ENCODE results near the gene PEX14. TPM values are rescaled to one million over a fixed set of nuclear protein-coding genes. Genes with fewer than 3 reads are reported as not detected.
A peak's percentile ranks its signal among the peaks of the same experiment; 100 is the strongest.

PEX14 gene
- total RNA-seq, 1 donor from 2014 or later = 21.6 TPM

DNA sequence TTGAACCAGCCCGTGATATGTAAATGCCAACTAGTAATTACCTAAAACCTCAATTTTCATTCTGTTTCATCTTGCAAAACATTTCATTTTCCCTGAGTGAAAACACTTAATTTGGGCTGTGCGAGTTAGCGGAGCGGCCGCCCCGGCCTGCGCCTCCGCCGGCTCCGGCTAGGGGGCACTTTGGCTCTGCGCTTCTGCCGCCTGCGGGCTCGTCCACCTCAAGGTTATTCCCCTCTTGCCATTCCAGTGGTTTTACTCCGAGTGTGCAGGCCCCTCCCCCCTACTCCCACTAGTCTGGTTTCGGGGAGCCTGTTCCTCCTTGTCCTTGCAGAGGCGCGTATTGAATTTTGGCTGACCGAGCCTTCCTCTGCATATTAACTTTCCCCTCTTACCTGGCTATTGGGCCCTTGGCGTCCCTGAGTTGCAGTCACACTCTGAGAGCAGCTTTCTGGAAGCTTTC is 55.6 kb downstream of the PEX14 start:
- peak in 1 of 2 donors; percentile 11 for TF ChIP-seq POLR2AphosphoS5 (IDR thresholded peaks at IDR 0.05; ENCODE audit: insufficient read depth in 1 of 2, low read depth in 1 of 2)
- no peak for TF ChIP-seq POLR2A (IDR thresholded peaks at IDR 0.05)
- TF ChIP-seq, protein P1, sequence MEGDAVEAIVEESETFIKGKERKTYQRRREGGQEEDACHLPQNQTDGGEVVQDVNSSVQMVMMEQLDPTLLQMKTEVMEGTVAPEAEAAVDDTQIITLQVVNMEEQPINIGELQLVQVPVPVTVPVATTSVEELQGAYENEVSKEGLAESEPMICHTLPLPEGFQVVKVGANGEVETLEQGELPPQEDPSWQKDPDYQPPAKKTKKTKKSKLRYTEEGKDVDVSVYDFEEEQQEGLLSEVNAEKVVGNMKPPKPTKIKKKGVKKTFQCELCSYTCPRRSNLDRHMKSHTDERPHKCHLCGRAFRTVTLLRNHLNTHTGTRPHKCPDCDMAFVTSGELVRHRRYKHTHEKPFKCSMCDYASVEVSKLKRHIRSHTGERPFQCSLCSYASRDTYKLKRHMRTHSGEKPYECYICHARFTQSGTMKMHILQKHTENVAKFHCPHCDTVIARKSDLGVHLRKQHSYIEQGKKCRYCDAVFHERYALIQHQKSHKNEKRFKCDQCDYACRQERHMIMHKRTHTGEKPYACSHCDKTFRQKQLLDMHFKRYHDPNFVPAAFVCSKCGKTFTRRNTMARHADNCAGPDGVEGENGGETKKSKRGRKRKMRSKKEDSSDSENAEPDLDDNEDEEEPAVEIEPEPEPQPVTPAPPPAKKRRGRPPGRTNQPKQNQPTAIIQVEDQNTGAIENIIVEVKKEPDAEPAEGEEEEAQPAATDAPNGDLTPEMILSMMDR (IDR thresholded peaks at IDR 0.05) = peak in 1 of 3 experiments; percentile 37
- H3K9me3 ChIP-seq = no peaks in the 10 kb centered on the region
- intact Hi-C loops (cut with DNase I) = no loop called here
- H3K27ac ChIP-seq = no peak overlapping the region
- DNase-seq (ENCODE audit: extremely low spot score in 2 of 2) = no peak
- no peaks in the 10 kb centered on the region for H3K27me3 ChIP-seq
- H3K4me1 ChIP-seq = peaks cover 27% of the 10 kb centered on the region
- H3K4me3 ChIP-seq = no peak overlapping the region
- H3K36me3 ChIP-seq = no peaks in the 10 kb centered on the region

DNA sequence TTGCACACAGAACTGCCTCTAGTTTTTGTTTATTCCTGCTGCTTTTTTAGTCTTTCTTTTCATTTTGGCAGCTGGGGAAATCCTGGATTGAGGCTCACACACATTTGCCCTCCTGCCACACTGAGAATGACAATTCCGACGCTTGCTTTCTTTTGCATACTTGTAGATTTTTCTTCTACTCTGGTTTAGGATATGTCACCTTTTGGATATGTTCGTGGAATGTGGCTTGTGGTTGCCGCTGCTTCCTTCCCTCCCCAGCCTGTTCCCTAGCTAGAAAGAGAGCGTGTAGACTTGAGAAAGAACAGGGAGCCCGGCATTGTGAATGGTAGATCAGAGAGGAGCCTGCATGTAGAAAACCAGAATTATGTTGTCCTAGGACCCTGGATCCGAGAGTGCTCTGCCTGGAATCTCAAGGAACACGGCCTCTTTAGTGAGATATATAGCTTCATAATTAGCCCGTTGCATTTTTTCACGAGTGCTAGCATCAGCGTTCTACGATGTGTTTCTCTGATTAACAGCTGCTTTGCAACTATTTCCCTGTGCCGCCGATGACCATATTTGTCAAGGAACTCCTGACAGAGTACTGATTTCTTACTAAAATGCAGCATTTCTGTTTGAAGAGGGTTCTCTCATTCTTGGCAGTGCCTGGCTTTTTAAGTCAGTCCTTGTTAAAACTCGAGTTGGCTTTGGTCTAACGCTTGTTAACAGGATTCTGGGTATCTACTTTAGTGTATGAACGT is 56.2 kb downstream of the PEX14 start:
- Histone ChIP-seq H3K4me1 (peaks cover 27% of the 10 kb centered on the region), H3K4me3 (no peak overlapping the region), H3K36me3 (no peaks in the 10 kb centered on the region), H3K27me3 (no peaks in the 10 kb centered on the region), H3K9me3 (no peaks in the 10 kb centered on the region), H3K27ac (no peak overlapping the region)
- DNase-seq (ENCODE audit: extremely low spot score in 2 of 2) = no peak
- intact Hi-C loops (cut with DNase I) = no loop called here
- TF ChIP-seq, protein P1 (IDR thresholded peaks at IDR 0.05) = no peak
- TF ChIP-seq POLR2A (IDR thresholded peaks at IDR 0.05) = no peak
- no peak for TF ChIP-seq POLR2AphosphoS5 (IDR thresholded peaks at IDR 0.05; ENCODE audit: insufficient read depth in 1 of 2, low read depth in 1 of 2)

DNA sequence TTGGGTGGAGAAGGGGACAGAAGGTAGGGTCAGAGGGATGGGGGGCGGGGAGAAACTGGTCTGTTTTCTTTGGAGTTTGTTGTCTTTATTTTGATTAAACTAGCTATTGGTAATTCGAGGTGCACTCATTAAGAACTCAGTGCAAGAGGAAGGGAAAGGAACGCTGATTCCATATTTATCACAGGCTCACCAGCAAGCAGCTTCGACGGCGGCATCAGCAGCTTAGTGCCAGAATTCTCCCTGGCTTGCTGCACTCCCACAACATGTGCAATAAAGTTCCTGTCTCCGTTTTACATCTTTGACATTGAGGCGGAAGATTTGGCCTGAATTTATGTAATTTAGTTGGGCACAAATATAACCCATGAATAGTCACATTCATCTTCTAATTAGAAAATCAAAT is 57.6 kb downstream of the PEX14 start:
- Histone ChIP-seq H3K36me3 (peaks cover 0 to 4% of the 10 kb centered on the region in 2 donors), H3K4me1 (peaks cover 27% of the 10 kb centered on the region), H3K4me3 (no peak overlapping the region), H3K27ac (no peak overlapping the region), H3K9me3 (no peaks in the 10 kb centered on the region), H3K27me3 (no peaks in the 10 kb centered on the region)
- intact Hi-C loops (cut with DNase I) = no loop called here
- TF ChIP-seq, protein P1 (IDR thresholded peaks at IDR 0.05) = no peak
- TF ChIP-seq POLR2AphosphoS5 (IDR thresholded peaks at IDR 0.05; ENCODE audit: insufficient read depth in 1 of 2, low read depth in 1 of 2) = no peak
- no peak for TF ChIP-seq POLR2A (IDR thresholded peaks at IDR 0.05)
- DNase-seq (ENCODE audit: extremely low spot score in 2 of 2) = no peak

DNA sequence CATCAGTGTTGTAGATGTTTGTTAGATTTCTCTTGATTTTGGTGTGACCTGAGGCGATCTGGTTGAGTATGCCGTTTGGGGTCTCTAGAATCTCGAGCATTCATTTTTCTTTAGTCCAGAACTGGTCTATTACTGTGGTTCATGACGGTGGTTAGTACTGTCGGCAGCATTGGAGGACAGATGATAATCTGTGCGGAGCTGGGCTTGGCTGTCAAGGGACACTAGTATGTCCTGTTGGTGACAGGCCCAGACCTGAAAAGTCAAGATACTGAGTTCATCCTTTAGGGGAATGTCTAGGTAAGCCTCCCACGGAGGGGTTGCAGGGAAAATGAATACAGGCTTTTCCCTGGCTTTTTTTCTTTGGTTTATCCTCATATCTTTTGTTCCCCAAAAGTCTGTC is 59.8 kb downstream of the PEX14 start:
- intact Hi-C loops (cut with DNase I) = no loop called here
- H3K9me3 ChIP-seq = no peaks in the 10 kb centered on the region
- no peak overlapping the region for H3K4me3 ChIP-seq
- no peaks in the 10 kb centered on the region for H3K27me3 ChIP-seq
- peaks cover 0 to 4% of the 10 kb centered on the region in 2 donors for H3K36me3 ChIP-seq
- H3K4me1 ChIP-seq = peaks cover 11% of the 10 kb centered on the region
- no peak overlapping the region for H3K27ac ChIP-seq
- TF ChIP-seq, protein P1 (IDR thresholded peaks at IDR 0.05) = no peak
- TF ChIP-seq POLR2AphosphoS5 (IDR thresholded peaks at IDR 0.05; ENCODE audit: insufficient read depth in 1 of 2, low read depth in 1 of 2) = no peak
- TF ChIP-seq POLR2A (IDR thresholded peaks at IDR 0.05) = no peak
- no peak for DNase-seq (ENCODE audit: extremely low spot score in 2 of 2)

DNA sequence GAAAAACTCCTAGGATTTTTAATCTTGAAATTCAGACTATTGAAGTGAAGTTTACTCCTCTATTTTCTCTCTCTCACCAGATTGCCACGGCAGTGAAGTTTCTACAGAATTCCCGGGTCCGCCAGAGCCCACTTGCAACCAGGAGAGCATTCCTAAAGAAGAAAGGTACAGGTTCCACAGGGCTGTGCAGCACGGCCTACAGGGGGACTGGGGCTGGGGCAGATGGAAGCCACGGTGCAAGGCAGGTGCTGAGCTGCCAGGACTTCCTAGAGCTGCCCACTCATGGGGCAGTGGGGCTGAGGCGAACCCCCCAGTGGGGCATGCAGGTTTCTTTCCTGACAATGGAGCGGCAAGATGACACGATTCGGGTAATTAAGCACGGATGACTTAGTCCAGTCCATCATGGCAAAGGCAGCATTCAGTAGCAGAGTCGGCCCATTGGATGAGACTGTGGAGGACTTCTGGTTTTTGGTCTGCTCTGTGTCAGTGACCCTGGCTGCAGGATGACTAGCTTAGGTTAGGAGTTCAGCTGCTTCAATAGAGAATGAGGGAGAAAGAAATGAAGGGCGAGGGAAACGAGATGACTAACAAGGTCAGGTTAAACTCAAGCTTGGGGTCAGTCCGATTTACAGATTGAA is 61.5 kb downstream of the PEX14 start:
- intact Hi-C loops (cut with DNase I) = no loop called here
- Histone ChIP-seq H3K9me3 (no peaks in the 10 kb centered on the region), H3K4me3 (no peak overlapping the region), H3K4me1 (peaks cover under 1% of the 10 kb centered on the region), H3K27ac (no peak overlapping the region), H3K27me3 (no peaks in the 10 kb centered on the region), H3K36me3 (peaks cover 0 to 7% of the 10 kb centered on the region in 2 donors)
- DNase-seq (ENCODE audit: extremely low spot score in 2 of 2) = no peak
- TF ChIP-seq POLR2A (IDR thresholded peaks at IDR 0.05) (no peak), POLR2AphosphoS5 (IDR thresholded peaks at IDR 0.05; ENCODE audit: insufficient read depth in 1 of 2, low read depth in 1 of 2) (no peak)
- TF ChIP-seq, protein P1 (IDR thresholded peaks at IDR 0.05) = no peak
